ENCODE data around the gene SCRN1. TPM values are rescaled to one million over a fixed set of nuclear protein-coding genes. Genes with fewer than 3 reads are reported as not detected.

Gene SCRN1
- polyA plus RNA-seq, 3 donors = 63.7 to 65.0 (median 64.9) TPM

DNA sequence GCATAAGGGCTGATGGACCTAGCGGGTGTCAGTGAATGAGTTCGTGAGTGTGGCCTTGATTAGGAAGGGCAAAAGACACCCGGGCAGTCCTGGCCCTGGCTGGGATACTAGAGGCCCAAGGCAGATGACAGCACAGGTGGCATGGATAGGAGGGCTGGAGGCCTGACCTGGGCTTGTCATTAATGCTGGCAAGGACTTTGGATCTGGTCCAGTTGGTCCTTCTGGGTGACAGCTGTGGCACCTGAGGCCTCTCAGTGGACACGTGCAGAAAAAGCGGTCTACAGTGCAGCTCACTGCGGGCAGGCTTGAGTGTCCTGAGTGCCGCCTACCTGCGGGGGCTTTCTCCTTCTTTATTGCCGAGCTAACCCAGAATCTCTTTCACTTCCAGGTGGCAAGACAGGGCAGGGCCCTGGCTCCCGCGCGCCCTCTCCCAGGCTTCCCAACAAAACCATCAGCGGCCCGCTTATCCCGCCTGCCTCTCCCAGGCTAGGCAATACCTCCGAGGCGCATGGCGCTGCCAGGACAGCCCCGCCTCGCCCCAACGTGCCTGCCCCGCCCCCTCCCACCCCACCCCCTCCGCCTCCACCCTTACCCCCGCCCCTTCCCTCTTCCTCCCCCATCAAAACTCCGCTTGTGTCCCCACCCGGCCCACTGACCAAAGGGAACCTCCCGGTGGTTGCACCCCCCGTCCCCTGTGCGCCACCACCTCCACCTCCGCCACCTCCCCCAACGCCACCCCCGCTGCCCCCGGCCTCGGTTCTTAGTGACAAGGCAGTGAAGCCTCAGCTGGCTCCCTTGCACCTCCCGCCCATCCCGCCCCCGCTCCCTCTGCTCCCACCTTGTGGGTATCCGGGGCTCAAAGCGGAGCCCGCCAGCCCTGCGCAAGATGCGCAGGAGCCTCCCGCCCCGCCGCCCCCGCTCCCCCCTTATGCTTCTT lies 105.9 kb downstream of the SCRN1 start:
- DNase-seq (ENCODE audit: extremely low read depth in 1 of 11, low read depth in 9 of 11, low spot score in 4 of 11) = peak in 1 of 11 donors; percentile 6

- DNase-seq (ENCODE audit: extremely low read depth in 1 of 11, low read depth in 9 of 11, low spot score in 4 of 11) = no peak
These were observed 107.1 kb downstream of the SCRN1 start for GRCh38 chr7:29882481-29882880.

GRCh38 chr7:29881724-29882123 lies 107.9 kb downstream of the SCRN1 start:
- DNase-seq (ENCODE audit: extremely low read depth in 1 of 11, low read depth in 9 of 11, low spot score in 4 of 11) = no peak

DNA sequence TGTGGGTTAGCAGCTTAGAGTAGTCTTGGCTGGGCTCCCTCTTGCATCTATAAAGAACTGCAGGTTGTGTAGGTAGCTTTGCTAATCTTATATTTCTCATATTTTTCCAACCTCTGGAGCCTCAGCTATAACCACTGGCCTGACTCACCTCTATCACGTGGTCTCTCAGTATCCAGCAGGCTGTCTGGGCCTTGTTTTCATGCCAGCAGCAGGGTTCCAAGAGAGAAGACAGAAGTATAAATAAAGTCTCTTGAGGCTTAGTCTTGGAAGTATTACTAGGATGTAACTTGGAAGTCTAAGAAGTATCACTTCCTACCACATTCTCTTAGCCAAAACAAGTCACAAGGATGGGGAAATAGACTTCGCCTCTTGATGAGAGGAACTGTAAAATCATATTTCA lies 110.0 kb downstream of the SCRN1 start:
- no peak for DNase-seq (ENCODE audit: extremely low read depth in 1 of 11, low read depth in 9 of 11, low spot score in 4 of 11)

DNA sequence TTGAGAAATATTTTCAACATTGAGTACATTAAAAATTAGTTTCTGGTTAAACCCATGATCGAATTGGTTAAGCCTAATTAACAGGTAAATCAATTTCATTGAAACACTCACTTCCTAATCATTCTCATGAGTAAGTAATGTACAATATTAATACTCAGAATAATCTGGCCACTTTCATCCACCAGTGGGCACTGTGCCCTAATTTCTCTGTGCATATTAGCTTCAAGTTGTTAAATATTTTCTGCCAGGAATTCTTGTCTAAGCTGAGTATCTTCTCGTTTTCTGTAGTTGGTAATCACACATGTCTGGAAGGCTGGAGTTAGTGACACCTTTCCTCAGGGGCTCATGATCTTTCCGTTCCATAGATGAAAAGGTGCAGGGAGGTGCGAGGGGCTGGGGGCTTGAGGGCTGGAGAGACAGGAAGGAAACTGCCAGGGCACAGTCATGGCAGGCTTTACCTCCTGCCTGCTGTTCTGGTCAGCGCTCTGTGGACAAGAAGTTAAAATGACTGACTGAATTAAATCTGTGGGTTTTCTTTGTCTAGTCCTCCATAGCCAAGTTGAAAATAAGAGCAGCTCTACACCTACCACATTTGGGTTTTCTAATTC lies 111.4 kb downstream of the SCRN1 start:
- DNase-seq (ENCODE audit: extremely low read depth in 1 of 11, low read depth in 9 of 11, low spot score in 4 of 11) = peak in 1 of 11 donors; percentile 46

- no peak for DNase-seq (ENCODE audit: extremely low read depth in 1 of 11, low read depth in 9 of 11, low spot score in 4 of 11)
These were observed 112.4 kb downstream of the SCRN1 start for GRCh38 chr7:29877196-29877595.

- no peak for DNase-seq (ENCODE audit: extremely low read depth in 1 of 11, low read depth in 9 of 11, low spot score in 4 of 11)
These were observed 113.9 kb downstream of the SCRN1 start for GRCh38 chr7:29875741-29876140.

GRCh38 chr7:29873644-29874294 lies 115.8 kb downstream of the SCRN1 start:
- DNase-seq (ENCODE audit: extremely low read depth in 1 of 11, low read depth in 9 of 11, low spot score in 4 of 11) = no peak

DNA sequence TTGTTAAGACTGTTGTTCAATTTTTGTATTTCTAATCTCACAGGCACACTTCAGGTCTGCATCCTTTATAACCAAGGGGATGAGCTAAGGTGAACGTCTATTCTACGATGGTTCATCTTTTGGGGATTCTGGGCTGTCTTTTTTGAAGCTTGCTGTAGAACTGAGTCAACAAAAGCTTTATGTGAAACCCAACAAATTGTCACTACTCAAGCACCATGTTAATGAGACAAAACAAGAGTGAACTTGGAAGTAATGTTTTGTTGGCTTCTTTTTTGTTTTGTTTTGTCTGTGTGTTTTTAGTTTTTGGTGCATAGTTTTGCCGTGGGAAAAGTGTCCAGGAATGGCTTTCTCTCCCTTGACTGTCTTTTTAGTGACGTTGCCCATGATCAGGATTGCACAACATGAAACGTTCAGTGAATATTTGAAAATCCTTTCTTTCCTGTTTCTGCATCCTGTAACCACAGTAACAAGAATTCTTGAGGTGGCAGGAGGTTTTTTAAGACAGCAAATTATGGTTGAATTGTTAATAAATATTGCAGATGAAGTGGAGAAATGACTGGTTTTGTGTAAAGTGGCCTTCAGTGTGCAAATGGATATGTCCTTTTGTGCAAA lies 117.7 kb downstream of the SCRN1 start:
- no peak for DNase-seq (ENCODE audit: extremely low read depth in 1 of 11, low read depth in 9 of 11, low spot score in 4 of 11)

Other genes starting within 250 kb of the SCRN1 start
- gene WIPF3, start 183.3 kb downstream of the SCRN1 start, polyA plus RNA-seq (ENCODE audit: insufficient read length in 3 of 3) = 1 to 10 TPM; 5.4 to 5.8 (median 5.6) TPM
- gene FKBP14, start 36.9 kb upstream of the SCRN1 start, polyA plus RNA-seq (ENCODE audit: insufficient read length in 3 of 3) = 10 to 100 TPM; 21.6 to 23.6 (median 22.9) TPM
- 10 to 100 TPM; 18.6 to 22.3 (median 18.9) TPM for gene PLEKHA8, start 38.6 kb upstream of the SCRN1 start, polyA plus RNA-seq (ENCODE audit: insufficient read length in 3 of 3)
- 10 to 100 TPM; 74.2 to 89.5 (median 87.1) TPM for gene MTURN, start 145.2 kb upstream of the SCRN1 start, polyA plus RNA-seq (ENCODE audit: insufficient read length in 3 of 3)

All from renal cortex interstitium (tissue), 11 donors.